CD4-positive, alpha-beta T cell treated with Interleukin-21 for 1 hour (primary cell): ENCODE measurements around the gene CEBPG.

ENCODE experiments used
- DNase-seq: peaks from one replicate; pipeline ENCODE4 v3.0.0-alpha.2; 2020

CEBPG gene

GRCh38 chr19:33397536-33398360 lies 24.2 kb downstream of the CEBPG start:
- no peak for DNase-seq

DNA sequence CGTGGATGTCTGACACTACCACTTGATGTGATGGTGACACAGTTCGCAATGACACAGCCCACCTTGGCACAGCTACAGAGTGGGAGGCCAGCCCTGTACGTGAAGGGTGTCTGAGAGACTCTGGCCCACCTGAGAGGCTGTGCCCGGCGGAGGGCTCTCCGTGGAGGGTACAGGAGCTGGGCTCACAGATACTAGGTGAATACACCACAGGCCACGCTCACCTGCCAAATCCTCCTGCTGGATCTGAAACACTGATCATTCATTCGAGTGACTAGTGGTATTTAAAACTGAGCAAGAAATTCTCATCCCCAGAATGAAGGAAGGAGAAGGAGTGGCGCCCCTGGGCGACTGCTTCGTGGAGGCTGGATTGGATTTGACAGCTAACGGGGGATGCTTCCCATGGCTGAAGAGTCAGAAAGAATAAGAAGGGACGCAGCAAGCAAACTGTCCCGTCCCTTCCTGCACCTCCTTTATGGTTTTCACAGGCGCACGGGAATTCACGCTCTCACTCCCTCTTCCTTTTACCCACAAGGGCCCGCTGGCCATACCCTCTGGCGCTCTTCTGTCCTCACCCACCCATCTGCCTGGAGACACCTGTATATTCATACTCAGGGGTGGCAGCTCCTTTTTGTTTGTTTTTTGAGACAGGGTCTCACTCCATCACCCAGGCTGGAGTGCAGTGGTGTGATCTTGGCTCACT lies 25.0 kb downstream of the CEBPG start:
- DNase-seq, result no peak

- DNase-seq, result no peak
Measured at GRCh38 chr19:33399081-33399744, 25.7 kb downstream of the CEBPG start.

GRCh38 chr19:33399745-33400681 lies 26.5 kb downstream of the CEBPG start:
- no peak for DNase-seq

- DNase-seq, result no peak
Measured at GRCh38 chr19:33400856-33401682, 27.6 kb downstream of the CEBPG start.

- no peak for DNase-seq
Measured at GRCh38 chr19:33401683-33402420, 28.3 kb downstream of the CEBPG start.

GRCh38 chr19:33402421-33403220 lies 29.1 kb downstream of the CEBPG start:
- DNase-seq, result no peak

DNA sequence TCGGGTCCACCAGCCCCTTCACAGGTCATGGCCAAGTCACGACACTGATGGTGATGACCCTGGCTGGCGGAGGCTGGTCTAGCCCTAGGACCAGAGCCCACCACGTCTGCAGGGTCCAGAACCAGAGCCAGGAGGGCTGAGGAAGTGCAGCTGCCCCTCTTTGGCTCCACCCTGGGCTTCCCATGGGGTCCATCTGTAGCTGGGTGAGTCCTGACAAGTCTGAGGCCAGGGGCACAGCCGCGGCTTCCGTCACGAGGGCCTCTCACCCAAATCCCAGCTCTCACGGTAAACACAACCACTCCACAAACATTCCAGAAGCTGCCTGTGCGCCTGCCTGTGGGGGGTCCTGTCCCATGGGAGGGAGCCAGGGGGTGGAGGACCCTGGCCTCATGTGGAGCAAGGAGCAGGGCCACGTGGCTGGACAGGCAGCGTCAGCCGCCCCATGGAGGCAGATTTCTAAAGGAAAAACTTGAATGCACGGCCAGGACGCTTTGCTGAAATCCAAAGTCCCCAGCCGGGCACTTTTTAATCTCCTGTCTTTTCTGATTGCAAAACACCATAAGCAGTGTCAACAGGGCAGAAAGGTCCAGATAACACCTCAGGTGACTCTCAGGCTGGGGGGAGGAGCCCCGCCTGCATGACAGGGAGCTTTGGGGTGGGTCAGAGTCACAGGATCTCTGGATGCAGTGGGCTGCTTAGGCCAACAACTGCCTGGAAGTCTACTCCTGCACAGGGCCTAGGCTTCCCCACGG lies 29.9 kb downstream of the CEBPG start:
- DNase-seq, result no peak

- DNase-seq, result no peak
Measured at GRCh38 chr19:33403973-33404304, 30.4 kb downstream of the CEBPG start.

- no peak for DNase-seq
Measured at GRCh38 chr19:33404506-33405253, 31.2 kb downstream of the CEBPG start.

DNA sequence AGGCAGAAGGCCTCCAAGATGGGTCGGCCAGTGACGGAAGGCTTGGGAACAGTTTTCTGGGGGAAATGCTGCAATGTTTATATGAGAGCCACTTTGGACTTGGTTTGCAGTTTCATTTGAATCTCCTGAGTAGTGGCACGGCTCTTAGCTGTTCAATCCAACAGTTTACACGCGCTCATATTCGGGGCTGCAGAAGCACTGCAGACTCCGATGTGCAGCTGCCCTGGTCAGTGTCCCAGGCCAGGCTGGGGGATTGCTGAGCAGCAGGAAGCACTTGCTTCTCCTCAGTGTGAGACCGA lies 31.7 kb downstream of the CEBPG start:
- no peak for DNase-seq

DNA sequence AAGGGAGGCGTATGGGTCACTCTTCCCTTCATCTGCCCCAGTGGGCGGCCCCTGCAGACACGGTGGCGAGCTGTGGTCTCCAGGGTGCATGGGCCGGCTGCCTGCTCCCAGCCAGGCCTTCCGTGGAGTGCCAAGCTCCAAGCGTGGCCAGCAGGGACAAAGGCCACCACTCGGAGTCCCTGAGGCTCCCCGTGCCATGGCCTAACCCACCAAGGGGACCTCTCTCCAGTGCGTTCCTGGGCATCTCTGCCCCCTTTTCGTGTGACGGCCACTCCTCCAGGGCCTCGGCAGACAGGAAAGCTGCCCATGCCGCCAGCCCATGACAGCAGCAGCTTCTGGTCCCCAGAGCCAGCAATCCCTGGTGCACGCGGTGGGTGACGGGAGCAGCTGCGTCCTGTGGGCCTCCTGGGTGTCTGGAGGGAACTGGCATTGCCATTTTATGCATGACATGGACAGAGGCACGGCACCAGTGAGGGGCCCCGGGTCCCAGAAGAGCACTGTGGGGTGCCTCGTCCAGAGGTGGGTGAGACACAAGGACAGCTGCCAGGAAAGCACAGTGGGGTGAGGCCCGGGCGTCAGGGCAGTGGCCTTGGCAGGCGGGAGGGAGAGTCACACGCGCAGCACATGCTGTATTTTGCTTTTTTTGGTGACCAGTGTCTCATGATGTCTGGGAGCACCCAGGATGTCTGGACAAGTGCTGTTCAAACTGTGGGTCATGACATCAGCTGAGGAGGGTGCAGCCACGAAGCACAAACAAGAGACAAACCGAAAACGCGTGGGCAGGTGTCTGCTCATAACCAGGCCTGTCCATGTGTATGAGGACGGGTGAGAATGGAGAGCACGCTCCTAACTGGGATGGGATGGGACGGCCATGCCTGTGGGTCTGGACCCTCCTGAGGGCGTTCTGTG lies 32.3 kb downstream of the CEBPG start:
- no peak for DNase-seq

- DNase-seq, result peak; percentile 71
Measured at GRCh38 chr19:33406521-33407139, 33.1 kb downstream of the CEBPG start.

DNA sequence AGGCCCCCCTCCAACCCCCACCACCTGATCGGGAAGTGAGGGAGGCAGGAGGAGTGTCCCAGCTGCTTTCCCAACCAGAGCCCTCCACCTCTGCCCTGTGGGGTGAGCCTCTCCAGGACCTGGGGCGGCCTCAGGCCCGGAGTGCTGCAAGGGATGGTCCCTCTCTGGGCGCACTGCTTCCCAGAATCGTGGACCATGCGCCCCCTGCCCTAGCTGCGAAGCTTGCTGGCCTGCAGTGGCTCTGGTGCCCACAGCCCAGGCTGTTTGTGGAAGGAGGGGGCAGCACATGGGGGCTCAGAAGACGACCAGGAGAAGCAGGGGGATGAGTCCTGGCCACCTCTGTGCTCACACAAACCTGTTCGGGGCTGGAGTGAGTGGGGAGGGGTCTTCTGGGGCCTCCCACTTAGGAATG lies 33.6 kb downstream of the CEBPG start:
- DNase-seq, result no peak

- no peak for DNase-seq
Measured at GRCh38 chr19:33407716-33408115, 34.2 kb downstream of the CEBPG start.

- DNase-seq, result no peak
Measured at GRCh38 chr19:33408116-33408515, 34.6 kb downstream of the CEBPG start.
